HepG2 (cell line): Measurements from ENCODE around the gene HCFC1R1.

Source experiments
- ZFP36L1 ChIP-seq: sonication (generic); formaldehyde crosslinking; IDR thresholded peaks from 2 replicates; pipeline ENCODE4 v1.8.0; 2022; ENCODE audit warnings: mild to moderate bottlenecking, missing genetic modification reagents, moderate library complexity
- ZNF292 ChIP-seq: sonication (generic); formaldehyde crosslinking; IDR thresholded peaks from 2 replicates; pipeline ENCODE4 v1.8.1; 2022; ENCODE audit warnings: mild to moderate bottlenecking, low read depth, missing genetic modification reagents, borderline replicate concordance

DNA sequence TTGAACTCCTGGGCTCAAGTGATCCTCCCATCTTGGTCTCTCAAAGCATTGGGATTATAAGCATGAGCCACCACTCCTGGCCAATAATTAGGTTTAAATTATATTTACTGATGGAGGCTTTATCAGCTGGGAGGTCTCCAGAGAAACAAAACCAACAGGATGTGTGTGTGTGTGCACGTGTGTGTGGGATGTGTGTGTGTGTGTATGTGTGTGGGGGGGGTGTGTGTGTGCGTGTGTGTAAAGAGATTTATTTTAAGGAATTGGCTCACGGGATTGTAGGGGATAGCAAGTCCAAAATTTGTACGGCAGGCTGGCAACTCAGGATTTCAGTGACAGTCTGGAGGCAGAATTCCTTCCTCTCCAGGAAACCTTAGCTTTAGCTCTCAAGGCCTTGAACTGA lies 27.3 kb upstream of the HCFC1R1 start:
- no peak for TF ChIP-seq ZFP36L1 (CRISPR knock-in tag)
- TF ChIP-seq ZNF292 (CRISPR knock-in tag) = no peak
